HCT116 (cell line): ENCODE data around the gene NFATC1. TPM values are rescaled to one million over a fixed set of nuclear protein-coding genes. Genes with fewer than 3 reads are reported as not detected.

Experiments
- ATAC-seq: fragments of 200-7000 bp; cut with Tn5 transposase; 2 replicates; pipeline ENCODE4 v1.9.1; 2020; ENCODE audit warnings: mild to moderate bottlenecking, moderate library complexity
- BruUV-seq: library from RNA; stranded (reverse); fragments of 400-500 nt; replicated peaks from 2 replicates; lab custom pipeline; 2021; lab: Mats Ljungman, UMichigan
- CTCF ChIA-PET: fragments of 300-600 bp; sonication (Branson Sonifier 250); formaldehyde crosslinking; loops from one replicate; lab custom pipeline; 2021; ENCODE audit warnings: antibody characterized with exemption; lab: Charles Lee
- POLR2A ChIA-PET: fragments of 300-600, 350-600 bp; sonication (Branson Sonifier 250); formaldehyde crosslinking; loops from one replicate; lab custom pipeline; 2021; ENCODE audit warnings: antibody characterized with exemption; lab: Charles Lee
- RAD21 ChIA-PET, 2 experiments: fragments of 300-600 bp; sonication (Branson Sonifier 250); formaldehyde crosslinking; loops; one replicate each; lab custom pipeline; 2023; ENCODE audit warnings: low total read pairs in 2 of 2; ENCODE audit not compliant: uncharacterized antibody in 2 of 2, unreplicated experiment in 2 of 2, low non-redundant PET in 1 of 2; lab: Charles Lee
- DNase-seq: peaks from one replicate; pipeline ENCODE4 v3.0.0-alpha.2; 2010; ENCODE audit warnings: low read depth, low spot score
- H2AFZ ChIP-seq: fragments of 200-600 bp; shearing (Covaris generic), sonication (generic); 2 replicates; pipeline ENCODE4 v1.6.1; 2017; ENCODE audit warnings: low read depth, mixed run types, mixed read lengths, antibody characterized with exemption, low read length; ENCODE audit not compliant: poor library complexity, severe bottlenecking
- H3K27ac ChIP-seq: 2 replicates; pipeline ENCODE4 v1.5.1; 2012; ENCODE audit warnings: low read depth, low read length
- H3K27me3 ChIP-seq: fragments of 200-600 bp; sonication (generic); 2 replicates; pipeline ENCODE4 v1.6.1; 2016; ENCODE audit warnings: mixed run types, low read length, mixed read lengths; ENCODE audit not compliant: insufficient read depth
- H3K36me3 ChIP-seq, 2 experiments: fragments of 200-500 bp in 1 of 2; fragments of 200-600 bp in 1 of 2; sonication (Bioruptor generic) in 1 of 2; sonication (generic) in 1 of 2; 2 replicates each; pipeline versions ENCODE4 v1.5.1 to v1.6.1; 2014 to 2016; ENCODE audit warnings: low read length in 2 of 2, inconsistent platforms in 1 of 2, mixed read lengths in 1 of 2, mixed run types in 1 of 2; ENCODE audit not compliant: insufficient read depth in 2 of 2, control insufficient read depth in 1 of 2
- H3K4me1 ChIP-seq, 2 experiments: fragments of 200-600 bp in 1 of 2; sonication (generic) in 1 of 2; 2 replicates each; pipeline versions ENCODE4 v1.5.1 to v1.6.1; 2012 to 2017; ENCODE audit warnings: low read length in 2 of 2, inconsistent platforms in 1 of 2, mild to moderate bottlenecking in 1 of 2, mixed read lengths in 1 of 2, mixed run types in 1 of 2, moderate library complexity in 1 of 2; ENCODE audit not compliant: insufficient read depth in 2 of 2, control insufficient read depth in 1 of 2
- H3K4me2 ChIP-seq: fragments of 200-600 bp; sonication (generic); 2 replicates; pipeline ENCODE4 v1.6.1; 2017; ENCODE audit warnings: mixed run types, low read length, mixed read lengths
- H3K4me3 ChIP-seq, 2 experiments: fragments of 200-600 bp in 1 of 2; sonication (generic) in 1 of 2; replicated peaks in 1 of 2; 2 replicates each; pipeline ENCODE4 v1.5.1; 2011 to 2016; ENCODE audit warnings: low read length in 2 of 2, control low read depth in 1 of 2, low read depth in 1 of 2, mild to moderate bottlenecking in 1 of 2, mixed read lengths in 1 of 2, mixed run types in 1 of 2
- H3K79me2 ChIP-seq: fragments of 200-600 bp; sonication (generic); 2 replicates; pipeline ENCODE4 v1.6.1; 2017; ENCODE audit warnings: mild to moderate bottlenecking, mixed run types, low read length, moderate library complexity, mixed read lengths; ENCODE audit not compliant: insufficient read depth
- H3K9ac ChIP-seq: fragments of 200-600 bp; sonication (generic); 2 replicates; pipeline ENCODE4 v1.6.1; 2016; ENCODE audit warnings: low read length, mixed read lengths
- H3K9me2 ChIP-seq: fragments of 200-600 bp; sonication (generic), shearing (Covaris generic); 2 replicates; pipeline ENCODE4 v1.6.1; 2017; ENCODE audit warnings: mixed run types, mild to moderate bottlenecking, moderate library complexity; ENCODE audit not compliant: insufficient read depth
- H3K9me3 ChIP-seq, 2 experiments: fragments of 200-500 bp in 1 of 2; fragments of 200-600 bp in 1 of 2; sonication (Bioruptor generic) in 1 of 2; sonication (generic) in 1 of 2; 2 replicates each; pipeline ENCODE4 v1.6.1; 2014 to 2017; ENCODE audit warnings: low read length in 2 of 2, mixed read lengths in 2 of 2, inconsistent platforms in 1 of 2, low read depth in 1 of 2, mild to moderate bottlenecking in 1 of 2, mixed run types in 1 of 2, moderate library complexity in 1 of 2; ENCODE audit not compliant: control insufficient read depth in 1 of 2, insufficient read depth in 1 of 2
- H4K20me1 ChIP-seq: fragments of 200-600 bp; sonication (generic), shearing (Covaris generic); 2 replicates; pipeline ENCODE4 v1.6.1; 2017; ENCODE audit warnings: mixed run types, mild to moderate bottlenecking, moderate library complexity; ENCODE audit not compliant: insufficient read depth
- CBX3 ChIP-seq: IDR thresholded peaks from 2 replicates; pipeline ENCODE4 v1.6.1; 2012; ENCODE audit warnings: low read depth
- CEBPB ChIP-seq: IDR thresholded peaks from 2 replicates; pipeline ENCODE4 v1.6.1; 2012; ENCODE audit warnings: low read depth
- EZH2 ChIP-seq: fragments of 200-600 bp; sonication (generic); IDR thresholded peaks from 2 replicates; pipeline ENCODE4 v1.6.1; 2017; ENCODE audit warnings: antibody characterized with exemption, mixed run types
- EZH2phosphoT487 ChIP-seq: fragments of 200-600 bp; IDR thresholded peaks from 2 replicates; pipeline ENCODE4 v1.6.1; 2018; ENCODE audit warnings: antibody characterized with exemption, borderline replicate concordance
- FOSL1 ChIP-seq: IDR thresholded peaks from 2 replicates; pipeline ENCODE4 v1.6.1; 2012; ENCODE audit warnings: low read depth
- JUND ChIP-seq: IDR thresholded peaks from 2 replicates; pipeline ENCODE4 v1.6.1; 2012
- RAD21 ChIP-seq: IDR thresholded peaks from 2 replicates; pipeline ENCODE4 v1.6.1; 2012; ENCODE audit warnings: low read depth, mild to moderate bottlenecking
- SRF ChIP-seq: IDR thresholded peaks from 2 replicates; pipeline ENCODE4 v1.6.1; 2012; ENCODE audit warnings: low read depth
- intact Hi-C: fragments of 100-400 bp; cut with micrococcal nuclease; formaldehyde crosslinking; loops from 2 replicates; pipeline ENCODE4 v1.10.0; 2022
- total RNA-seq: library from RNA; stranded (reverse); gene quantifications from one replicate; pipeline ENCODE4 v1.2.1, GENCODE V29; 2021; ENCODE audit not compliant: unreplicated experiment
- TF ChIP-seq, protein P1 (sequence below), 3 experiments: fragments of 200-600 bp in 1 of 3; sonication (generic) in 1 of 3; IDR thresholded peaks in 2 of 3; conservative IDR thresholded peaks in 1 of 3; 2 replicates each; pipeline ENCODE4 v1.5.1; 2012 to 2017; ENCODE audit warnings: low read depth in 2 of 3, low read length in 2 of 3, antibody characterized with exemption in 1 of 3, borderline replicate concordance in 1 of 3, control low read depth in 1 of 3, mild to moderate bottlenecking in 1 of 3, mixed read lengths in 1 of 3, mixed run types in 1 of 3, moderate library complexity in 1 of 3; ENCODE audit not compliant: insufficient read depth in 1 of 3
- TF ChIP-seq, protein P2 (sequence below): IDR thresholded peaks from 2 replicates; pipeline ENCODE4 v1.6.1; 2012; ENCODE audit warnings: low read depth

NFATC1 gene
- total RNA-seq, 1 experiment from 2014 or later = 20.8 TPM

DNA sequence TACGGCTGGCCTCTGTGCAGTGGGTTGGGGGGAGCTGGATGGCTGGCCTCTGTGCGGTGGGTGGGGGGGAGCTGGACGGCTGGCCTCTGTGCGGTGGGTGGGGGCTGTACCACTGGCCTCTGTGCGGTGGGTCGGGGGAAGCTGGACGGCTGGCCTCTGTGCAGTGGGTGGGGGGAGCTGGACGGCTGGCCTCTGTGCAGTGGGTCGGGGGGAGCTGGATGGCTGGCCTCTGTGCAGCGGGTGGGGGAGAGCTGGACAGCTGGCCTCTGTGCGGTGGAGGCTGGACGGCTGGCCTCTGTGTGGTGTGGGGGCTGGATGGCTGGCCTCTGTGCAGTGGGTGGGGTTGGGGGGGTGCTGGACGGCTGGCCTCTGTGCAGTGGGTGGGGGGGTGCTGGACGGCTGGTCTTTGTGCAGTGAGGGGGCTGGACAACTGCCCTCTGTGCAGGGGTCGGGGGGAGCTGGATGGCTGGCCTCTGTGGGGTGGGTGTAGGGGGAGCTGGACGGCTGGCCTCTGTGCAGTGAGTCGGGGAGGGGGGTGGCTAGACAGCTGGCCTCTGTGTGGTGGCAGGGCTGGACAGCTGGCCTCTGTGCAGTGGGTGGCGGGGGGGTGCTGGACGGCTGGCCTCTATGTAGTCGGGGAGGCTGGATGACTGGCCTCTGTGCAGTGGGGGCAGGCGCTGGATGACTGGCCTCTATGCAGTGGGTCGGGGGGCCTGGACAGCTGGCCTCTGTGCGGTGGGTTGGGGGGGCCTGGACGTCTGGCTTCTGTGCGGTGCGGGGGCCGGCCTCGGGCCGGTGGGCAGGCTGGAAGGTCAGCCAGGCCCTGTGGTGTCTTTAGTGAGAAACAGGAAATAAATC lies 31.9 kb downstream of the NFATC1 start (continued):
- TF ChIP-seq, protein P1, sequence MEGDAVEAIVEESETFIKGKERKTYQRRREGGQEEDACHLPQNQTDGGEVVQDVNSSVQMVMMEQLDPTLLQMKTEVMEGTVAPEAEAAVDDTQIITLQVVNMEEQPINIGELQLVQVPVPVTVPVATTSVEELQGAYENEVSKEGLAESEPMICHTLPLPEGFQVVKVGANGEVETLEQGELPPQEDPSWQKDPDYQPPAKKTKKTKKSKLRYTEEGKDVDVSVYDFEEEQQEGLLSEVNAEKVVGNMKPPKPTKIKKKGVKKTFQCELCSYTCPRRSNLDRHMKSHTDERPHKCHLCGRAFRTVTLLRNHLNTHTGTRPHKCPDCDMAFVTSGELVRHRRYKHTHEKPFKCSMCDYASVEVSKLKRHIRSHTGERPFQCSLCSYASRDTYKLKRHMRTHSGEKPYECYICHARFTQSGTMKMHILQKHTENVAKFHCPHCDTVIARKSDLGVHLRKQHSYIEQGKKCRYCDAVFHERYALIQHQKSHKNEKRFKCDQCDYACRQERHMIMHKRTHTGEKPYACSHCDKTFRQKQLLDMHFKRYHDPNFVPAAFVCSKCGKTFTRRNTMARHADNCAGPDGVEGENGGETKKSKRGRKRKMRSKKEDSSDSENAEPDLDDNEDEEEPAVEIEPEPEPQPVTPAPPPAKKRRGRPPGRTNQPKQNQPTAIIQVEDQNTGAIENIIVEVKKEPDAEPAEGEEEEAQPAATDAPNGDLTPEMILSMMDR (IDR thresholded peaks at IDR 0.05 in 2 of 3, conservative IDR thresholded peaks at IDR 0.05 in 1 of 3; ENCODE audit: borderline replicate concordance in 1 of 3, insufficient read depth in 1 of 3, low read depth in 2 of 3, low read length in 2 of 3) = no peak
- TF ChIP-seq RAD21 (no peak), EZH2 (no peak), EZH2phosphoT487 (no peak), FOSL1 (no peak), JUND (no peak), CBX3 (no peak)

DNA sequence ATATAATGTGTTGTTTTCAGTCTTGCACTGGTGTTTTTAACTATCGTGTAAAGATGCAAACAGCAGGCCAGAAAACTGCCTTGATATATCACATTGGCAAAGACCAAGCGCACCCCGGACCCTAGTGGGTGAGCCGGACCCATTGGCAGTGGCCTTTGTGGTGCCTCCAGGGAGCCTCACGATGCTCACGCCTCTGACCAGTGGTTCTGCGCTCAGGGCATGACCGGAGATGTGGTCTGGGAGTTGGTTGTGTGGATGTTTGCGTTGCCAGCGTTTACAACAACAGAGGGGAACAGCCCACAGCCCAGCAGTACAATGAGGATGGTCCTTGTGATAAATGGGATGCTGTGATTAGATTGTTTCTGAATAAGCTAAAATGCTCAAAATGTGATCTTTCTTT lies 32.6 kb downstream of the NFATC1 start:
- ChIA-PET CTCF (no interaction called here), RAD21 (no interaction called here), POLR2A (no interaction called here)
- Histone ChIP-seq H3K36me3 (no peaks in the 10 kb centered on the region; a peak in 1 of 4 replicates), H3K9ac (no peak overlapping the region), H3K79me2 (peaks cover 8% of the 10 kb centered on the region; the same call in 1 of the 2 replicates), H3K9me3 (no peaks in the 10 kb centered on the region), H3K27ac (no peak overlapping the region), H3K27me3 (no peaks in the 10 kb centered on the region), H3K4me1 (no peaks in the 10 kb centered on the region), H3K4me2 (no peak overlapping the region), H4K20me1 (no peaks in the 10 kb centered on the region), H3K4me3 (no peak overlapping the region), H3K9me2 (no peaks in the 10 kb centered on the region), H2AFZ (no peak overlapping the region)
- DNase-seq (no peak), ATAC-seq (no peak)
- intact Hi-C loops = no loop called here
- no TSS peak for BruUV-seq
- TF ChIP-seq EZH2phosphoT487 = no peak
- no peak for TF ChIP-seq CEBPB
- TF ChIP-seq, protein P2, sequence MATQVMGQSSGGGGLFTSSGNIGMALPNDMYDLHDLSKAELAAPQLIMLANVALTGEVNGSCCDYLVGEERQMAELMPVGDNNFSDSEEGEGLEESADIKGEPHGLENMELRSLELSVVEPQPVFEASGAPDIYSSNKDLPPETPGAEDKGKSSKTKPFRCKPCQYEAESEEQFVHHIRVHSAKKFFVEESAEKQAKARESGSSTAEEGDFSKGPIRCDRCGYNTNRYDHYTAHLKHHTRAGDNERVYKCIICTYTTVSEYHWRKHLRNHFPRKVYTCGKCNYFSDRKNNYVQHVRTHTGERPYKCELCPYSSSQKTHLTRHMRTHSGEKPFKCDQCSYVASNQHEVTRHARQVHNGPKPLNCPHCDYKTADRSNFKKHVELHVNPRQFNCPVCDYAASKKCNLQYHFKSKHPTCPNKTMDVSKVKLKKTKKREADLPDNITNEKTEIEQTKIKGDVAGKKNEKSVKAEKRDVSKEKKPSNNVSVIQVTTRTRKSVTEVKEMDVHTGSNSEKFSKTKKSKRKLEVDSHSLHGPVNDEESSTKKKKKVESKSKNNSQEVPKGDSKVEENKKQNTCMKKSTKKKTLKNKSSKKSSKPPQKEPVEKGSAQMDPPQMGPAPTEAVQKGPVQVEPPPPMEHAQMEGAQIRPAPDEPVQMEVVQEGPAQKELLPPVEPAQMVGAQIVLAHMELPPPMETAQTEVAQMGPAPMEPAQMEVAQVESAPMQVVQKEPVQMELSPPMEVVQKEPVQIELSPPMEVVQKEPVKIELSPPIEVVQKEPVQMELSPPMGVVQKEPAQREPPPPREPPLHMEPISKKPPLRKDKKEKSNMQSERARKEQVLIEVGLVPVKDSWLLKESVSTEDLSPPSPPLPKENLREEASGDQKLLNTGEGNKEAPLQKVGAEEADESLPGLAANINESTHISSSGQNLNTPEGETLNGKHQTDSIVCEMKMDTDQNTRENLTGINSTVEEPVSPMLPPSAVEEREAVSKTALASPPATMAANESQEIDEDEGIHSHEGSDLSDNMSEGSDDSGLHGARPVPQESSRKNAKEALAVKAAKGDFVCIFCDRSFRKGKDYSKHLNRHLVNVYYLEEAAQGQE = no peak
- no peak for TF ChIP-seq RAD21
- TF ChIP-seq SRF = no peak
